BLaER1 (cell line): ENCODE measurements around the gene MSH3.

Experiments
- H3K27ac ChIP-seq: shearing (Covaris generic); formaldehyde crosslinking; 2 replicates; pipeline ENCODE4 v1.8.1; 2022
- H3K27me3 ChIP-seq: shearing (Covaris generic); formaldehyde crosslinking; 2 replicates; pipeline ENCODE4 v1.8.1; 2022
- H3K36me3 ChIP-seq: shearing (Covaris generic); formaldehyde crosslinking; 2 replicates; pipeline ENCODE4 v1.8.1; 2022
- H3K4me1 ChIP-seq: shearing (Covaris generic); formaldehyde crosslinking; 2 replicates; pipeline ENCODE4 v1.8.1; 2022
- H3K4me2 ChIP-seq: shearing (Covaris generic); formaldehyde crosslinking; 2 replicates; pipeline ENCODE4 v1.8.1; 2022
- H3K4me3 ChIP-seq: shearing (Covaris generic); formaldehyde crosslinking; 2 replicates; pipeline ENCODE4 v1.8.1; 2022
- H3K9ac ChIP-seq: shearing (Covaris generic); formaldehyde crosslinking; 2 replicates; pipeline ENCODE4 v1.8.1; 2022
- H3K9me3 ChIP-seq: shearing (Covaris generic); formaldehyde crosslinking; 2 replicates; pipeline ENCODE4 v1.8.1; 2022
- H4K20me1 ChIP-seq: shearing (Covaris generic); formaldehyde crosslinking; 2 replicates; pipeline ENCODE4 v1.8.1; 2022
- Cebpa-rat ChIP-seq: shearing (Covaris generic); IDR thresholded peaks from 2 replicates; pipeline ENCODE4 v1.8.1; 2022

The MSH3 gene

DNA sequence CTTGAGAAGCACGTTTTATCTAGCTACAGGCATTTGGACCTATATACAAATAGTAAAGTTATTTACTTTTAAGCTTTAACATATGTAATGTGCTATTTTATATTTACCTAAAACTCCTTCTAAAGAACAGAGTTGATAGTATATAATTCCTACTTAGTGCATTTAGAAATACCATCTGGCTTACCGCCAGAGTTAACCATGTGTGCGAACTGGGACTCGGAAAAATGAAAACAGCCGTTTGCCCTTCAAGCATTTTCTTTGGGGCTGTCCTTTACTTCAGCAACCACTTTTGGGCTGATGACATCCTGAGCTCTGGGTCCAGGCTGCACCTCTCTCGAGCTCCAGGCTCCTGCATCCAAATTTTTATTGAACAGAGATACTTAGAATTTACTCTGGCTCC lies 22.3 kb downstream of the MSH3 start:
- no peak overlapping the region for H3K27ac ChIP-seq
- no peak overlapping the region for H3K9ac ChIP-seq
- TF ChIP-seq Cebpa-rat = no peak
- peaks cover 3% of the 10 kb centered on the region; the same call in 1 of the 2 replicates for H3K4me1 ChIP-seq
- H3K4me3 ChIP-seq = no peak overlapping the region
- H3K27me3 ChIP-seq = no peaks in the 10 kb centered on the region
- H3K4me2 ChIP-seq = no peak overlapping the region
- no peaks in the 10 kb centered on the region for H3K9me3 ChIP-seq
- H4K20me1 ChIP-seq = no peaks in the 10 kb centered on the region
- peaks cover 66% of the 10 kb centered on the region for H3K36me3 ChIP-seq

DNA sequence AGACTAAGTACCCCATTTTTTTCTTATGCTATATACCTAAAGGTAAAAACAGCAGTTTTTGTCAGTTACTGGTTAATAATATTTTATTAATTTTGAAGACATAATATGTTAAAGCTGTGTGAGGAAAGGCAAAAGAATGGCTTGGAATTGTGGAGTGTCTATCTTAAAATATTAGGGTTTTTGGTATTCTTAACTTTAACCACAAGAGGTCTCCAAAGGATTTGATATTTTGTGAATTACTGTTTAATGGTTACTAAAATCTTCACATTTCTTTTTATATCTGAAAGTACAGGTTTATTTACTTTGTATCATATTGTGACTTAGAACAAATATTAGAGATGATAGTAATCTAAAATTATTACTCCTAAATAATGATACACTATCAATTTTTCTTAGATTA lies 32.3 kb downstream of the MSH3 start:
- no peak overlapping the region for H3K4me2 ChIP-seq

DNA sequence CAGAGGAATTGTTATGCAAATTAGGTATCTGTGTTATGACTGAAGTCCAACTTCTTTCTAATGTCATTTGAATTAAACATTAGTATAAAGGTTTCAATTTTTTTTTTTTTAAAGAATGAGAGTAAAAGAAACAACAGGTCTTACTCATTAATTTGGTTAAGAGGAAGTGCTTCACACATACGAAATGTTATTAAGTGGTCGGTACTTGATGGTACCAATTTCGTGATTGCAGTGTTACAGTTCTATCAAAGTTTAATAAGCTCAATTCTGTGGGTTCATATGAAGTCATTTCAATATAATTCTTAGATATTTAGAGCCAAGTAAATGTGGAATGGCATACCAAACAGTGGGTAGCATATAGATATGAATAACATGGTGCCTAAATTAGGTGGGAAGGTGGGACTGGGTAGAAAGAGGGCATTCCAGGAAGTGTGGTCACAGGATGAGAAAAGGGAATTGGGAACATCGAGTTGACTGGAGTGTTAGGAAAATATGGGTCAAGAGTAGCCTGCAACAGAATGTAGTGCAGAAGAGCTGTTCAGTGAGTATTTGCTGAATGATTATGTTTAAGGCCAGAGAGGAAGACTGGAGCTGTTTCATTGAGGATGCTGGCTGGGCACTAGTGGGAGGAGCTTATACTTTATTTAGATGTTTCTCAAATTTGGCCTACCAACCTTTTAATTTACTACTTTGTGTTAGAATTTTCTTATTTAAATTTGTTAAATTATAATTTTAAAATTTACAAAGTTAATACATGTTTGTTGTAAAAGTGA lies 34.4 kb downstream of the MSH3 start:
- Histone ChIP-seq H4K20me1 (no peaks in the 10 kb centered on the region), H3K9me3 (peaks cover 1% of the 10 kb centered on the region; the same call in 1 of the 2 replicates), H3K27ac (no peak overlapping the region), H3K27me3 (no peaks in the 10 kb centered on the region), H3K9ac (no peak overlapping the region), H3K4me1 (no peaks in the 10 kb centered on the region), H3K36me3 (peaks cover 14% of the 10 kb centered on the region), H3K4me3 (no peak overlapping the region), H3K4me2 (no peak overlapping the region)
- TF ChIP-seq Cebpa-rat = no peak

More for the DNA sequence above, 32.3 kb downstream of the MSH3 start:
- Histone ChIP-seq H3K4me3 (no peak overlapping the region), H3K27me3 (no peaks in the 10 kb centered on the region), H3K36me3 (peaks cover 29% of the 10 kb centered on the region), H3K9ac (no peak overlapping the region), H3K4me1 (no peaks in the 10 kb centered on the region), H3K9me3 (peaks cover 5% of the 10 kb centered on the region; the same call in 1 of the 2 replicates), H3K27ac (no peak overlapping the region), H4K20me1 (no peaks in the 10 kb centered on the region)
- no peak for TF ChIP-seq Cebpa-rat

DNA sequence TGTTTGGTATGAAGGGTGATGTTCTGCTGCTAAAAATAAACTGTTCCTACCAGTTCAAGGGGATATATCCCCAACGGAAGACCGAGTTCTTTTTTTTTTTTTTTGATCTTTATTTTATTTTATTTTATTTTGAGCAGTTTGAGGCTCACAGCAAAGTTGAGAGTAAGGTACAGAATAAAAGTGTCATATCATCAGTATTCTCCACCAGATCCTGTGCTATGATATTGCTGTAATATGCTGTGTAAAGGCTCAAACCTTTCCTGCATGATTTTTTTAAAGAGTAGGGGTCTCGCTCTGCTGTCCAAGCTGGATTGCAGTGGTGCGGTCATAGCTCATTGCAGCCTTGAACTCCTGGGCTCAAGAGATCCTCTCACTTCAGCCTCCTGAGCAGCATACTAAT lies 35.2 kb downstream of the MSH3 start:
- Histone ChIP-seq H3K36me3 (peaks cover 14% of the 10 kb centered on the region; the same call in 1 of the 2 replicates), H3K9ac (no peak overlapping the region), H3K4me3 (no peak overlapping the region), H3K9me3 (no peaks in the 10 kb centered on the region), H4K20me1 (no peaks in the 10 kb centered on the region), H3K4me1 (peaks cover 2% of the 10 kb centered on the region), H3K27me3 (no peaks in the 10 kb centered on the region), H3K4me2 (no peak overlapping the region), H3K27ac (no peak overlapping the region)
- TF ChIP-seq Cebpa-rat = no peak

DNA sequence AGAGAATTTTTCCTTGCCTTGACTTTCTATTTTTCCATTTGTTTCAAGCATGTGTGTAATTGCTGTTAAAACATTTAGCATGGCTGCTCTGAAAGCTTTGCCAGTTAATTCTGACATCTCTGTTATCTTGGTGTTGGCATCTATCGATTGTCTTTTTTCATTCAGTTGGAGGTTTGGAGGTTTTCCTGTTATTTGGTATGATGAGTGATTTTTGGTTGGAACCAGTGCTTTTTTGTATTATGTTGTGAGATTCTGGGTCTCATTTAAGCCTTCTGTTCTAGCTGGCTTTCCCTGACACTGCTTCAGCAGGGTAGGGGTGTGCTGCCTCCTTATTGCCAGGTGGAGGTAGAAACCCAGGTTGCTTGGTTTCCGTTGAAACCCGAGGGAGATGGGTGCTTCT lies 41.2 kb downstream of the MSH3 start:
- Histone ChIP-seq H3K4me2 (peak overlapping the region; percentile 41), H3K27ac (peak overlapping the region; percentile 5; the same call in 1 of the 2 replicates), H3K9me3 (no peaks in the 10 kb centered on the region), H4K20me1 (no peaks in the 10 kb centered on the region), H3K27me3 (no peaks in the 10 kb centered on the region), H3K36me3 (peaks cover 30% of the 10 kb centered on the region; the same call in 1 of the 2 replicates), H3K9ac (no peak overlapping the region), H3K4me1 (peaks cover 20% of the 10 kb centered on the region), H3K4me3 (no peak overlapping the region)
- no peak for TF ChIP-seq Cebpa-rat

DNA sequence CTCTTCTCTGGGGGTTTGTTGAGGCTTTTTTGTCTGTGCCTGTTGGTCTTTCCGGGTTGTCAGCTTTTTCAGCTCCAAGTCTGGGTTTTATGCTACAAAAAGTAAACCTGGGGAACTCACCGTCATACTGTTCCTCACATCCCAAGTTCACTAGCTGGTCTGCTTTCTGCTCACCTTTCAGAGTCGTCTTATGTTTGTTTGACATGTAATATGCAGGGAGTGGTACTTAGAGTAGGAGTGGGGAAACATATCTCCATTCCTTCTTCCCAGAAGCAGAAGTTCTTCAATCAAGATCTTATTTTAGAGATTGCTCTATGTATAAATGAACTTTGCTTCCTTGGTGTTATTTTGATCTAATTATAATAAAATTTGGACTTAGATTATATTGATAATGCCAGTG lies 42.0 kb downstream of the MSH3 start:
- Histone ChIP-seq H3K36me3 (peaks cover 35% of the 10 kb centered on the region; the same call in 1 of the 2 replicates), H3K4me3 (no peak overlapping the region), H3K4me2 (no peak overlapping the region), H3K27me3 (no peaks in the 10 kb centered on the region), H4K20me1 (no peaks in the 10 kb centered on the region), H3K9ac (no peak overlapping the region), H3K9me3 (no peaks in the 10 kb centered on the region), H3K4me1 (peaks cover 23% of the 10 kb centered on the region), H3K27ac (no peak overlapping the region)
- no peak for TF ChIP-seq Cebpa-rat

DNA sequence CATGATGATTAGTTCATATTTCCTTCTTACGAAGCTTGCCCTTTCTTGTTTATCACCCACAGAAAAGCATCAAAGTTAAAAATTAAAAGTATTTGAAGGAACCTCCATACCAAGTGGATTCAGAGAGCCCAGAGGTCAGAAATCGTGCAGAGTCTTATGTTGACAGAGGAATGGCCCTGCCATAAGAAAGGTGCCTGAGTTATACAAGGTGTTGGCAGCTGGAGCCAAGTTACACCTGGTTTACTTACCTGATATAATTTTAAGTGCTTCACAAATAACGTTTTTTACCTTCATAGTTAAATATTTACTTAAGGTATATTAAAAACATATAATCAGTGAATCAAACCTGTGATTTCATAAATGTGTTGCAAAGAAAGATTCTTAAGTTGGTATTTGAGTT lies 42.6 kb downstream of the MSH3 start:
- H3K27me3 ChIP-seq = no peaks in the 10 kb centered on the region
- H3K4me2 ChIP-seq = no peak overlapping the region
- no peak overlapping the region for H3K4me3 ChIP-seq
- H3K36me3 ChIP-seq = peaks cover 39% of the 10 kb centered on the region; the same call in 1 of the 2 replicates
- no peak for TF ChIP-seq Cebpa-rat
- H4K20me1 ChIP-seq = no peaks in the 10 kb centered on the region
- no peak overlapping the region for H3K9ac ChIP-seq
- H3K4me1 ChIP-seq = peaks cover 30% of the 10 kb centered on the region
- no peaks in the 10 kb centered on the region for H3K9me3 ChIP-seq
- H3K27ac ChIP-seq = no peak overlapping the region

DNA sequence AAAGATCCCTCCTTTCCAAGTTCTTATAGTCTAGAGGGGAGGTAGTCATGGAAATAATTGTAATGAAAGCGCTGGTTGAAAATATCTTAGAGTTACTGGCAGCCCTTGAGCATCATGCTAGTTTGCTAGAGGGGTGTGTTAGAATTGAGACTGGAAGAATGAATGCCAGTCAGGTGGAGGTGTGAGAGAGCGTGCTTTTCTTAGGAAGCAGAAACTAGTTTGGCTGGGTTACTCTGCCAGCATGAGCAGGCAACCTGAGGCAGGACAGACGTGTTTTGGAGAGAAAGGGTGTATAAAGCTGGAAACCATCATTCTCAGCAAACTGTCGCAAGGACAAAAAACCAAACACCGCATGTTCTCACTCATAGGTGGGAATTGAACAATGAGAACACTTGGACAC lies 43.9 kb downstream of the MSH3 start:
- no peak overlapping the region for H3K27ac ChIP-seq
- no peak overlapping the region for H3K4me2 ChIP-seq
- no peaks in the 10 kb centered on the region for H4K20me1 ChIP-seq
- no peaks in the 10 kb centered on the region for H3K27me3 ChIP-seq
- no peak for TF ChIP-seq Cebpa-rat
- H3K9me3 ChIP-seq = no peaks in the 10 kb centered on the region
- H3K36me3 ChIP-seq = peaks cover 45% of the 10 kb centered on the region; the same call in 1 of the 2 replicates
- no peak overlapping the region for H3K4me3 ChIP-seq
- no peak overlapping the region for H3K9ac ChIP-seq
- H3K4me1 ChIP-seq = peaks cover 42% of the 10 kb centered on the region

DNA sequence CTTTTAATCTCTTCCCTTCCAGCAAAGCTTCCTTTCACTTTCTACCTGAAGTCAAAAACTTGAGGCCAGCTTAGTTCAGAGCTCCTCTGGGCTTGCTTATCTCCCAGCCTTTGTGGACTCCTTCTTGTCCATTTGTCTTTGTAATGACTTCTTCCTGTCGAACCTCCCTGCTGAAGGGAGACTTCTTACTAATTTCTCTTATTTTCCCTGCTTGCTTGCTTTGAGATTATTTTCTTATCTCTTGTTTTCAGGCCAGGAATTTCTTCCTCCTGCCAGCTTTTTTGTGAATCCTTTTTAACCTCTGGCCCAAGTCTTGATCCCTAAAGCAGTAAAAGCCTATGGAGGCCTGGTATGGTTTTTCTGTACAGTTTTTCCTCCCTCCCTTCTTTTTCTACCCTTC lies 47.1 kb downstream of the MSH3 start:
- no peaks in the 10 kb centered on the region for H3K27me3 ChIP-seq
- H3K4me1 ChIP-seq = peaks cover 37% of the 10 kb centered on the region
- H3K4me2 ChIP-seq = no peak overlapping the region
- H3K4me3 ChIP-seq = no peak overlapping the region
- H3K9me3 ChIP-seq = no peaks in the 10 kb centered on the region
- H3K9ac ChIP-seq = no peak overlapping the region
- H4K20me1 ChIP-seq = no peaks in the 10 kb centered on the region
- no peak for TF ChIP-seq Cebpa-rat
- H3K27ac ChIP-seq = no peak overlapping the region
- peaks cover 36% of the 10 kb centered on the region; the same call in 1 of the 2 replicates for H3K36me3 ChIP-seq

DNA sequence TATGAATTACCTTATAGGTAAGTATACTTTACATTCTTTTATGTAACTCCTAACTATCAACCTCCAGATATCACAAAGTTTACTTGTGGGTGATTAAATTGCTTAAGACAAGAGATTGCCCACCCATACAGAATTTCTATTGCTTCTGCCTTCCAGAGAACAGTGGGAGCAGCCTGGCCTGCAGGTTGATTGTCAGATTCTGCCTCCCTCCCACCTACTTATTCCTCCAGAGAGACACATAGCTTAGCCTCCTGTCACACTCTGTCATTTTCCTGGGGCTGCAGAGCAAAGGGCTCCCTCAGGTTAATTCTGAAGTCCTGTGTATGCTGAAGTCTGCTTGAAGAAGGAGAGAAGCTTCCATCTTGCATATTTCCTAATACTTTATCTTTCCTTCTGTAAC lies 48.8 kb downstream of the MSH3 start:
- H3K27me3 ChIP-seq = no peaks in the 10 kb centered on the region
- peaks cover 37% of the 10 kb centered on the region for H3K4me1 ChIP-seq
- no peaks in the 10 kb centered on the region for H4K20me1 ChIP-seq
- no peak overlapping the region for H3K9ac ChIP-seq
- no peak overlapping the region for H3K4me3 ChIP-seq
- peaks cover 41% of the 10 kb centered on the region for H3K36me3 ChIP-seq
- TF ChIP-seq Cebpa-rat = no peak
- peak overlapping the region; percentile 28; the same call in 1 of the 2 replicates for H3K27ac ChIP-seq
- peak overlapping the region; percentile 80 for H3K4me2 ChIP-seq
- no peaks in the 10 kb centered on the region for H3K9me3 ChIP-seq
